ENCODE measurements around the gene KIF13A. TPM values are rescaled to one million over a fixed set of nuclear protein-coding genes. Genes with fewer than 3 reads are reported as not detected.
"Not testable (repeated sequence)": the region's sequence is repeated elsewhere in the genome, so short reads cannot be mapped to it uniquely, and the experiment has no call there.

Gene KIF13A
- total RNA-seq, 1 donor from 2014 or later: 54.4 TPM

GRCh38 chr6:17899491-17899890, 87.9 kb downstream of the KIF13A start:
- Mint-ChIP-seq H3K36me3 (peaks cover 44% of the 10 kb centered on the region), H3K27ac (no peak overlapping the region), H3K4me1 (peaks cover 3% of the 10 kb centered on the region), H3K27me3 (ENCODE audit: low read depth) (no peaks in the 10 kb centered on the region), H3K4me3 (no peak overlapping the region), H3K9me3 (peaks cover 45% of the 10 kb centered on the region)
- no peak for DNase-seq (ENCODE audit: low spot score in 2 of 2, unreplicated experiment in 2 of 2)
- no peak for TF ChIP-seq CTCF (IDR thresholded peaks at IDR 0.05; ENCODE audit: unreplicated experiment)

- Mint-ChIP-seq H3K27me3 (ENCODE audit: low read depth) (no peaks in the 10 kb centered on the region), H3K27ac (no peak overlapping the region), H3K4me3 (no peak overlapping the region), H3K36me3 (peaks cover 59% of the 10 kb centered on the region), H3K9me3 (peaks cover 55% of the 10 kb centered on the region), H3K4me1 (peaks cover 3% of the 10 kb centered on the region)
- TF ChIP-seq CTCF (IDR thresholded peaks at IDR 0.05; ENCODE audit: unreplicated experiment): no peak
- DNase-seq (ENCODE audit: low spot score in 2 of 2, unreplicated experiment in 2 of 2): no peak
These were observed 89.8 kb downstream of the KIF13A start for GRCh38 chr6:17897681-17898080.

GRCh38 chr6:17894905-17895304, 92.5 kb downstream of the KIF13A start:
- Mint-ChIP-seq H3K36me3 (peaks cover 73% of the 10 kb centered on the region), H3K27ac (no peak overlapping the region), H3K9me3 (peaks cover 57% of the 10 kb centered on the region), H3K4me3 (no peak overlapping the region), H3K4me1 (peaks cover 3% of the 10 kb centered on the region), H3K27me3 (ENCODE audit: low read depth) (no peaks in the 10 kb centered on the region)
- DNase-seq (ENCODE audit: low spot score in 2 of 2, unreplicated experiment in 2 of 2): no peak
- TF ChIP-seq CTCF (IDR thresholded peaks at IDR 0.05; ENCODE audit: unreplicated experiment): no peak

GRCh38 chr6:17894191-17894590, 93.2 kb downstream of the KIF13A start:
- Mint-ChIP-seq H3K9me3 (peaks cover 57% of the 10 kb centered on the region), H3K36me3 (peaks cover 74% of the 10 kb centered on the region), H3K27me3 (ENCODE audit: low read depth) (no peaks in the 10 kb centered on the region), H3K4me3 (no peak overlapping the region), H3K4me1 (peaks cover 2% of the 10 kb centered on the region), H3K27ac (no peak overlapping the region)
- no peak for DNase-seq (ENCODE audit: low spot score in 2 of 2, unreplicated experiment in 2 of 2)
- no peak for TF ChIP-seq CTCF (IDR thresholded peaks at IDR 0.05; ENCODE audit: unreplicated experiment)

GRCh38 chr6:17892097-17892686, 95.2 kb downstream of the KIF13A start:
- H3K27ac Mint-ChIP-seq: no peak overlapping the region
- H3K4me1 Mint-ChIP-seq: no peaks in the 10 kb centered on the region
- no peaks in the 10 kb centered on the region for H3K27me3 Mint-ChIP-seq (ENCODE audit: low read depth)
- H3K4me3 Mint-ChIP-seq: no peak overlapping the region
- DNase-seq (ENCODE audit: low spot score in 2 of 2, unreplicated experiment in 2 of 2): no peak
- H3K9me3 Mint-ChIP-seq: peaks cover 47% of the 10 kb centered on the region
- TF ChIP-seq CTCF (IDR thresholded peaks at IDR 0.05; ENCODE audit: unreplicated experiment): no peak
- H3K36me3 Mint-ChIP-seq: peaks cover 61% of the 10 kb centered on the region

- H3K4me1 Mint-ChIP-seq: peaks cover 8% of the 10 kb centered on the region
- peaks cover 43% of the 10 kb centered on the region for H3K36me3 Mint-ChIP-seq
- no peaks in the 10 kb centered on the region for H3K27me3 Mint-ChIP-seq (ENCODE audit: low read depth)
- H3K27ac Mint-ChIP-seq: no peak overlapping the region
- H3K4me3 Mint-ChIP-seq: no peak overlapping the region
- no peak for TF ChIP-seq CTCF (IDR thresholded peaks at IDR 0.05; ENCODE audit: unreplicated experiment)
- no peak for DNase-seq (ENCODE audit: low spot score in 2 of 2, unreplicated experiment in 2 of 2)
- peaks cover 28% of the 10 kb centered on the region for H3K9me3 Mint-ChIP-seq
These were observed 97.1 kb downstream of the KIF13A start for GRCh38 chr6:17890309-17890708.

- Mint-ChIP-seq H3K4me1 (peaks cover 14% of the 10 kb centered on the region), H3K9me3 (peaks cover 23% of the 10 kb centered on the region), H3K36me3 (peaks cover 37% of the 10 kb centered on the region)
- DNase-seq (ENCODE audit: low spot score in 2 of 2, unreplicated experiment in 2 of 2); H3K27me3 Mint-ChIP-seq (ENCODE audit: low read depth); H3K27ac Mint-ChIP-seq; H3K4me3 Mint-ChIP-seq: not testable (repeated sequence)
These were observed 97.7 kb downstream of the KIF13A start for GRCh38 chr6:17889777-17890176.

Measured in mesothelial cell of epicardium (in vitro differentiated cells).